IMR-90 (cell line): ENCODE results near the gene HAO2. TPM values are rescaled to one million over a fixed set of nuclear protein-coding genes. Genes with fewer than 3 reads are reported as not detected.

Source experiments
- ATAC-seq: fragments of 200-7000 bp; cut with Tn5 transposase; 2 replicates; pipeline ENCODE4 v1.9.1; 2020; ENCODE audit warnings: low read depth, mild to moderate bottlenecking, moderate library complexity
- BruUV-seq: library from RNA; stranded (reverse); fragments of 400-500 nt; replicated peaks from 2 replicates; lab custom pipeline; 2021; lab: Mats Ljungman, UMichigan
- CTCF ChIA-PET: fragments of 300-600 bp; formaldehyde crosslinking; extraction: SDS; loops from one replicate; lab custom pipeline; 2021; ENCODE audit warnings: antibody characterized with exemption; lab: Yijun Ruan, JAX
- POLR2A ChIA-PET: fragments of 300-600 bp; sonication (Branson Sonifier 250); formaldehyde crosslinking; loops from one replicate; lab custom pipeline; 2022; ENCODE audit warnings: antibody characterized with exemption; ENCODE audit not compliant: unreplicated experiment; lab: Charles Lee
- DNase-seq: peaks from one replicate; pipeline ENCODE4 v3.0.0; 2013
- H2AFZ ChIP-seq: replicated peaks from 2 replicates; pipeline ENCODE3; 2013; ENCODE audit warnings: low read length, mild to moderate bottlenecking; ENCODE audit not compliant: poor library complexity
- H2AK5ac ChIP-seq: 2 replicates; pipeline ENCODE4 v1.6.1; 2013; ENCODE audit warnings: low read depth, low read length, inconsistent platforms
- H2AK9ac ChIP-seq: replicated peaks from 2 replicates; pipeline ENCODE3; 2013; ENCODE audit warnings: mild to moderate bottlenecking, low read depth, low read length, moderate library complexity; ENCODE audit not compliant: poor library complexity
- H2BK120ac ChIP-seq: 2 replicates; pipeline ENCODE4 v1.6.1; 2013; ENCODE audit warnings: low read depth, low read length, inconsistent platforms
- H2BK15ac ChIP-seq: 3 replicates; pipeline ENCODE4 v1.6.1; 2013; ENCODE audit warnings: low read depth, low read length, inconsistent platforms
- H2BK20ac ChIP-seq: 2 replicates; pipeline ENCODE4 v1.6.1; 2013; ENCODE audit warnings: low read depth, mild to moderate bottlenecking, inconsistent platforms, low read length, moderate library complexity
- H2BK5ac ChIP-seq: 2 replicates; pipeline ENCODE4 v1.6.1; 2013; ENCODE audit warnings: mild to moderate bottlenecking, low read depth, low read length, inconsistent platforms; ENCODE audit not compliant: poor library complexity, severe bottlenecking
- H3K14ac ChIP-seq: replicated peaks from 2 replicates; pipeline ENCODE4 v1.6.1; 2013; ENCODE audit warnings: low read depth, low read length, inconsistent platforms
- H3K18ac ChIP-seq: 2 replicates; pipeline ENCODE4 v1.6.1; 2013; ENCODE audit warnings: low read depth, low read length, control low read depth
- H3K23ac ChIP-seq: 2 replicates; pipeline ENCODE4 v1.6.1; 2013; ENCODE audit warnings: low read depth, low read length, inconsistent platforms
- H3K27ac ChIP-seq: 2 replicates; pipeline ENCODE4 v1.5.1; 2013; ENCODE audit warnings: mild to moderate bottlenecking, control low read depth, low read length; ENCODE audit not compliant: insufficient read depth
- H3K27me3 ChIP-seq: 2 replicates; pipeline ENCODE4 v1.6.1; 2013; ENCODE audit warnings: low read length; ENCODE audit not compliant: control insufficient read depth, insufficient read depth
- H3K36me3 ChIP-seq: 2 replicates; pipeline ENCODE4 v1.6.1; 2013; ENCODE audit warnings: low read length, mixed read lengths; ENCODE audit not compliant: control insufficient read depth, insufficient read depth
- H3K4ac ChIP-seq: 2 replicates; pipeline ENCODE4 v1.6.1; 2013; ENCODE audit warnings: low read depth, low read length, inconsistent platforms
- H3K4me1 ChIP-seq: 2 replicates; pipeline ENCODE4 v1.6.1; 2013; ENCODE audit warnings: low read length, mixed read lengths; ENCODE audit not compliant: control insufficient read depth, insufficient read depth
- H3K4me2 ChIP-seq: 2 replicates; pipeline ENCODE4 v1.6.1; 2013; ENCODE audit warnings: low read depth, mild to moderate bottlenecking, control low read depth, low read length, moderate library complexity
- H3K4me3 ChIP-seq: 2 replicates; pipeline ENCODE4 v1.5.1; 2013; ENCODE audit warnings: low read depth, mild to moderate bottlenecking, control low read depth, low read length, moderate library complexity; ENCODE audit not compliant: insufficient read depth
- H3K56ac ChIP-seq: 2 replicates; pipeline ENCODE4 v1.6.1; 2013; ENCODE audit warnings: low read length, inconsistent platforms; ENCODE audit not compliant: insufficient read depth; ENCODE audit errors: extremely low read depth
- H3K79me1 ChIP-seq, 2 experiments: 2 replicates each; pipeline ENCODE4 v1.6.1; 2013; ENCODE audit warnings: low read length in 2 of 2, inconsistent platforms in 1 of 2, low read depth in 1 of 2
- H3K9ac ChIP-seq: 2 replicates; pipeline ENCODE4 v1.6.1; 2013; ENCODE audit warnings: low read depth, low read length, control low read depth
- H3K9me1 ChIP-seq: 2 replicates; pipeline ENCODE4 v1.6.1; 2013; ENCODE audit warnings: low read length, inconsistent platforms; ENCODE audit not compliant: insufficient read depth
- H3K9me3 ChIP-seq: 2 replicates; pipeline ENCODE4 v1.6.1; 2013; ENCODE audit warnings: low read length; ENCODE audit not compliant: control insufficient read depth, insufficient read depth
- H4K20me1 ChIP-seq: 2 replicates; pipeline ENCODE4 v1.6.1; 2013; ENCODE audit warnings: low read length, inconsistent platforms; ENCODE audit not compliant: insufficient read depth
- H4K5ac ChIP-seq: 2 replicates; pipeline ENCODE4 v1.6.1; 2013; ENCODE audit warnings: mild to moderate bottlenecking, low read depth, low read length, control low read depth
- H4K8ac ChIP-seq, 2 experiments: 2 replicates each; pipeline ENCODE4 v1.6.1; 2013; ENCODE audit warnings: low read depth in 2 of 2, low read length in 2 of 2, control low read depth in 1 of 2, inconsistent platforms in 1 of 2
- H4K91ac ChIP-seq: 2 replicates; pipeline ENCODE4 v1.6.1; 2013; ENCODE audit warnings: low read depth, low read length, inconsistent platforms; ENCODE audit not compliant: insufficient read depth
- BHLHE40 ChIP-seq: fragments of 150-350 bp; IDR thresholded peaks from 2 replicates; pipeline ENCODE4 v1.6.1; 2016; ENCODE audit warnings: mild to moderate bottlenecking, low read depth, low read length
- CEBPB ChIP-seq: IDR thresholded peaks from 2 replicates; pipeline ENCODE4 v1.6.1; 2012; ENCODE audit warnings: low read depth, low read length, improper control_type of control experiment
- CHD1 ChIP-seq: IDR thresholded peaks from 2 replicates; pipeline ENCODE4 v1.6.1; 2012; ENCODE audit warnings: low read depth, low read length, improper control_type of control experiment
- CTCF ChIP-seq: conservative IDR thresholded peaks from 2 replicates; pipeline ENCODE4 v1.5.1; 2012; ENCODE audit warnings: mild to moderate bottlenecking, low read depth, low read length, improper control_type of control experiment
- FOS ChIP-seq: fragments of 150-350 bp; IDR thresholded peaks from 2 replicates; pipeline ENCODE4 v1.6.1; 2016; ENCODE audit warnings: low read depth, low read length
- MAFK ChIP-seq: IDR thresholded peaks from 2 replicates; pipeline ENCODE4 v1.6.1; 2012; ENCODE audit warnings: low read depth, low read length, improper control_type of control experiment
- MAZ ChIP-seq: IDR thresholded peaks from 2 replicates; pipeline ENCODE4 v1.6.1; 2012; ENCODE audit warnings: low read depth, mild to moderate bottlenecking, low read length, improper control_type of control experiment, moderate library complexity, borderline replicate concordance
- MXI1 ChIP-seq: IDR thresholded peaks from 2 replicates; pipeline ENCODE4 v1.6.1; 2012; ENCODE audit warnings: low read depth, mild to moderate bottlenecking, low read length, moderate library complexity, borderline replicate concordance
- NFE2L2 ChIP-seq: fragments of 150-350 bp; IDR thresholded peaks from 2 replicates; pipeline ENCODE4 v1.6.1; 2016; ENCODE audit warnings: low read depth, mild to moderate bottlenecking, low read length
- POLR2A ChIP-seq: IDR thresholded peaks from 2 replicates; pipeline ENCODE4 v1.6.1; 2012; ENCODE audit warnings: mild to moderate bottlenecking, low read depth, low read length
- RAD21 ChIP-seq: IDR thresholded peaks from 2 replicates; pipeline ENCODE4 v1.6.1; 2012; ENCODE audit warnings: low read length, improper control_type of control experiment
- RCOR1 ChIP-seq: IDR thresholded peaks from 2 replicates; pipeline ENCODE4 v1.6.1; 2012; ENCODE audit warnings: mild to moderate bottlenecking, low read length, improper control_type of control experiment; ENCODE audit not compliant: insufficient replicate concordance
- RFX5 ChIP-seq: IDR thresholded peaks from 2 replicates; pipeline ENCODE4 v1.8.0; 2012; ENCODE audit warnings: low read depth, mild to moderate bottlenecking, low read length, moderate library complexity
- SMC3 ChIP-seq: fragments of 150-350 bp; IDR thresholded peaks from 2 replicates; pipeline ENCODE4 v1.6.1; 2016; ENCODE audit warnings: low read depth, mild to moderate bottlenecking, antibody characterized with exemption, low read length, moderate library complexity
- USF2 ChIP-seq: fragments of 150-350 bp; IDR thresholded peaks from 2 replicates; pipeline ENCODE4 v1.6.1; 2017; ENCODE audit warnings: mild to moderate bottlenecking, antibody characterized with exemption, low read length, low read depth
- WGBS, 2 experiments: methylation state at CpG; one replicate each; pipeline versions ENCODE4 v1.1.5 to v1.1.7; 2013; ENCODE audit warnings: missing lambda C conversion rate in 2 of 2; ENCODE audit not compliant: insufficient read length in 1 of 2; ENCODE audit errors: extremely low coverage in 2 of 2; 5-methylcytosine and 5-hydroxymethylcytosine counted together
- dilution Hi-C: fragments of 300-500 bp; cut with HindIII; formaldehyde crosslinking; loops from one replicate; pipeline ENCODE4 v1.14.3; 2018; ENCODE audit warnings: low sequenced_read_pairs; ENCODE audit not compliant: unreplicated experiment
- in situ Hi-C: fragments of 300-500 bp; cut with MboI; formaldehyde crosslinking; loops from 3 replicates; pipeline ENCODE4 v1.14.3; 2019; ENCODE audit warnings: low sequenced_read_pairs, inconsistent platforms, mixed read lengths
- intact Hi-C: fragments of 100-400 bp; cut with micrococcal nuclease; formaldehyde crosslinking; loops from 2 replicates; pipeline ENCODE4 v1.10.0; 2022
- polyA plus RNA-seq, 3 experiments: library from polyadenylated mRNA; depleted of rRNA; stranded (reverse); fragments of >200 nt; gene quantifications; 2 replicates each; pipeline ENCODE4 v1.2.3, GENCODE V29; 2012; ENCODE audit warnings: low replicate concordance in 1 of 3
- total RNA-seq: library from RNA; depleted of rRNA; stranded (reverse); fragments of >200 nt; gene quantifications from 2 replicates; pipeline ENCODE4 v1.2.3, GENCODE V29; 2012
- TF ChIP-seq, protein P1 (sequence below): fragments of 150-350 bp; IDR thresholded peaks from 2 replicates; pipeline ENCODE4 v1.6.1; 2016; ENCODE audit warnings: low read depth, mild to moderate bottlenecking, low read length, moderate library complexity, borderline replicate concordance

The HAO2 gene
- total and polyA plus RNA-seq, 2 of the 4 experiments (the other 2 are of a cell fraction), result not detected

DNA sequence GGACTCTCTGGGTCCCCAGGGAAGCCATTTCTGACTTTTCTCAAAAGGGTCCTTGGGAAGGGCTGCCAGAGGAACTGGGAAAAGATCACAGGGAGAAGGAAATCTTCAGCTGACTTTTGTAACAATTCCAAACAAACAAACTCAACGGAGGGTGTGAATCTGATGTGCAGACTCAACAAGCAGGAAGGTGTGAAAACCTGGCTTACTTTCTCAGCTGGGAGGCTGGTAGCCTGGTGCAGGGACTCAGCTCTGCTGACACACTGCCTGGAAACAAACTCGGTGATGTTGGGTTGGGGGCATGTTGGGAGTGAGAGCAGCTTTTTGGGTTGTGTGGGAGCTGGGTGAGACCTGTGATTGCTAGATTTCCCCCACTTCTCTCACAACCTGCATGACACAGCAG lies 36.2 kb downstream of the HAO2 start:
- in situ Hi-C loops, result no loop called here
- Histone ChIP-seq H3K56ac (no peak overlapping the region), H3K79me1 (no peaks in the 10 kb centered on the region), H3K23ac (no peak overlapping the region), H3K9me1 (no peaks in the 10 kb centered on the region), H2AK5ac (no peak overlapping the region), H3K4me3 (no peak overlapping the region), H3K27me3 (no peaks in the 10 kb centered on the region), H3K14ac (no peak overlapping the region), H3K18ac (no peak overlapping the region), H2BK20ac (no peak overlapping the region), H3K4me1 (no peaks in the 10 kb centered on the region), H3K36me3 (no peaks in the 10 kb centered on the region), H3K27ac (no peak overlapping the region), H2AFZ (no peak overlapping the region), H2BK5ac (no peak overlapping the region), H4K8ac (no peak overlapping the region), H2BK15ac (no peak overlapping the region), H3K9me3 (no peaks in the 10 kb centered on the region), H4K20me1 (no peaks in the 10 kb centered on the region), H4K91ac (no peak overlapping the region), H3K4ac (no peak overlapping the region), H4K5ac (no peak overlapping the region), H3K9ac (no peak overlapping the region), H2AK9ac (no peak overlapping the region), H2BK120ac (no peak overlapping the region), H3K4me2 (no peak overlapping the region)
- BruUV-seq, result no TSS peak
- intact Hi-C loops, result no loop called here
- TF ChIP-seq USF2 (no peak), MAZ (no peak), SMC3 (no peak), POLR2A (no peak), CEBPB (no peak), MXI1 (no peak), RAD21 (no peak), CTCF (no peak), RFX5 (no peak), RCOR1 (no peak), BHLHE40 (no peak), NFE2L2 (no peak), FOS (no peak), CHD1 (no peak), MAFK (no peak)
- TF ChIP-seq, protein P1, sequence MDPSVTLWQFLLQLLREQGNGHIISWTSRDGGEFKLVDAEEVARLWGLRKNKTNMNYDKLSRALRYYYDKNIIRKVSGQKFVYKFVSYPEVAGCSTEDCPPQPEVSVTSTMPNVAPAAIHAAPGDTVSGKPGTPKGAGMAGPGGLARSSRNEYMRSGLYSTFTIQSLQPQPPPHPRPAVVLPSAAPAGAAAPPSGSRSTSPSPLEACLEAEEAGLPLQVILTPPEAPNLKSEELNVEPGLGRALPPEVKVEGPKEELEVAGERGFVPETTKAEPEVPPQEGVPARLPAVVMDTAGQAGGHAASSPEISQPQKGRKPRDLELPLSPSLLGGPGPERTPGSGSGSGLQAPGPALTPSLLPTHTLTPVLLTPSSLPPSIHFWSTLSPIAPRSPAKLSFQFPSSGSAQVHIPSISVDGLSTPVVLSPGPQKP, result no peak
- dilution Hi-C loops, result no loop called here
- ChIA-PET CTCF (no interaction called here), POLR2A (interaction anchor here (0.5 kb wide), 1 partner anchor 15 kb away, joined by 8 read pairs; no protein-coding TSS in a partner anchor)
- DNase-seq, result no peak
- no CpG with 5 or more reads among the region's 2 CpGs for WGBS, 2 experiments
- ATAC-seq, result no peak
